Activated CD4-positive, alpha-beta T cell treated with anti-CD3 and anti-CD28 coated beads, Interleukin-2, amount 10 ng/mL, durations not matched to agents 7 days and 5 days (primary cell): ENCODE measurements around the gene RIPOR2. TPM values are rescaled to one million over a fixed set of nuclear protein-coding genes. Genes with fewer than 3 reads are reported as not detected.

Source experiments
- CTCF ChIA-PET: fragments of 350-600 bp; sonication (Branson Sonifier 250); formaldehyde crosslinking; loops from one replicate; lab custom pipeline; 2021; ENCODE audit warnings: antibody characterized with exemption; lab: Charles Lee
- POLR2A ChIA-PET: fragments of 350-600 bp; sonication (Branson Sonifier 250); formaldehyde crosslinking; loops from one replicate; lab custom pipeline; 2021; ENCODE audit warnings: antibody characterized with exemption; lab: Charles Lee
- DNase-seq: peaks from one replicate; pipeline ENCODE4 v3.0.0-alpha.2; 2020
- H3K27ac Mint-ChIP-seq: one replicate; pipeline ENCODE4 v1.8.0; 2021; ENCODE audit warnings: mild to moderate bottlenecking, moderate library complexity, mixed read lengths
- H3K27me3 Mint-ChIP-seq: one replicate; pipeline ENCODE4 v1.8.0; 2021; ENCODE audit warnings: mixed read lengths
- H3K36me3 Mint-ChIP-seq: one replicate; pipeline ENCODE4 v1.8.0; 2021; ENCODE audit warnings: low read depth, mixed read lengths
- H3K4me1 Mint-ChIP-seq: one replicate; pipeline ENCODE4 v1.8.0; 2021; ENCODE audit warnings: mixed read lengths
- H3K4me3 Mint-ChIP-seq: one replicate; pipeline ENCODE4 v1.8.0; 2021; ENCODE audit warnings: mild to moderate bottlenecking, moderate library complexity, mixed read lengths
- H3K9me3 Mint-ChIP-seq: one replicate; pipeline ENCODE4 v1.8.0; 2021; ENCODE audit warnings: mixed read lengths
- total RNA-seq, 2 experiments: library from RNA; stranded (reverse); gene quantifications; one replicate each; pipeline ENCODE4 v1.2.3, GENCODE V29; 2021

Gene RIPOR2
- total RNA-seq, 2 experiments from 2014 or later, result 287 to 303 TPM

- CTCF ChIA-PET, result interaction anchor here (0.6 to 2.0 kb wide), 8 partner anchors 9 to 169 kb away, joined by 3 to 6 read pairs (median 3); no protein-coding TSS in a partner anchor
- DNase-seq, result no peak
- Mint-ChIP-seq H3K4me3 (no peak overlapping the region), H3K4me1 (peaks cover 26% of the 10 kb centered on the region), H3K9me3 (no peaks in the 10 kb centered on the region), H3K27ac (peak overlapping the region; percentile 67), H3K36me3 (peaks cover 87% of the 10 kb centered on the region), H3K27me3 (no peaks in the 10 kb centered on the region)
- POLR2A ChIA-PET, result no interaction called here
Observed at GRCh38 chr6:24849713-24850112, 86.0 kb downstream of the RIPOR2 start.

- ChIA-PET CTCF (interaction anchor here (1.7 kb wide), 1 partner anchor 180 kb away, joined by 5 read pairs; no protein-coding TSS in a partner anchor), POLR2A (no interaction called here)
- Mint-ChIP-seq H3K27me3 (no peaks in the 10 kb centered on the region), H3K4me3 (no peak overlapping the region), H3K36me3 (peaks cover 85% of the 10 kb centered on the region), H3K9me3 (no peaks in the 10 kb centered on the region), H3K4me1 (peaks cover 30% of the 10 kb centered on the region), H3K27ac (no peak overlapping the region)
- DNase-seq, result no peak
Observed at GRCh38 chr6:24848461-24848860, 87.3 kb downstream of the RIPOR2 start.

DNA sequence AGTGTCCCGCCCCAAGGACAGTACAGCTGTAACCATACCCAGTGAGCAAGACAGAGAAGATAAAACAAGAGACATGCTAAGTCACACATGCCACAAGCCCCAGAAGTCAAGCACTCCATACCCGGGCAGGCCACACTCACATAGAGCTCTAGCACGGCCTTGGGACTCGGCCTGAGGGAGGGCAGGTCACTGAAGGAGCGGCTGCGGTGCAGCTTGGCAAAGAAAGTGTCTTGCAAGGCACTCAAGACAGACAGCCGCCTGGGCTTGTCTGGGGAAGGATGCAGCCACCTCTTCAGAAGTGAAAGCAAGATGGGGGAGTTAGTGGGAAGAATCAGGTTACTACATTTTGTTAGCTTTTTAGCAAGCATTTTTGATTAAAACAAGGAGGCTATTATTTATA lies 88.4 kb downstream of the RIPOR2 start:
- H3K4me1 Mint-ChIP-seq, result peaks cover 39% of the 10 kb centered on the region
- H3K27me3 Mint-ChIP-seq, result no peaks in the 10 kb centered on the region
- CTCF ChIA-PET, result interaction anchor here (0.7 to 3.0 kb wide), 5 partner anchors 9 to 181 kb away, joined by 3 to 13 read pairs (median 3); no protein-coding TSS in a partner anchor
- H3K4me3 Mint-ChIP-seq, result no peak overlapping the region
- peaks cover 85% of the 10 kb centered on the region for H3K36me3 Mint-ChIP-seq
- H3K9me3 Mint-ChIP-seq, result no peaks in the 10 kb centered on the region
- no peak for DNase-seq
- peak overlapping the region; percentile 42 for H3K27ac Mint-ChIP-seq
- POLR2A ChIA-PET, result no interaction called here

DNA sequence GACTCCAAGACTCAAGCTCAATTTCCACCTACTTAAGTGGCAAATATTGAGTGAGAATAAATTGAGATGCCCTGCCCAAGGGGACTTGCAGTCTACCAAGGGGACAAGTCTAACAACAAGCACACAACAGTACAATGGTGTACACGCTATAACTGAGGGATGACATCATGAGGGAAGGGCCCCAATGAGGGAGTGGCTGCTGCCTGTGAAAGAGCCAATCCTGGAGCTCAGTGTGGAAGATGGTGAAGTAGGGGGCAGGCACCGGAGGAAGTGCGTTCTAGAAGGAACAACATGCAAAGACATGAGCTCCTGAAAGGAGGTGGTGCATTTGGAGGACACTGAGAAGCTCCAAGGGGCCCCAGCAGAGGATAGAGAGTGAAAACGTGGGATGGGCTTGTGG lies 90.2 kb downstream of the RIPOR2 start:
- DNase-seq, result no peak
- peaks cover 49% of the 10 kb centered on the region for H3K4me1 Mint-ChIP-seq
- H3K27me3 Mint-ChIP-seq, result no peaks in the 10 kb centered on the region
- H3K9me3 Mint-ChIP-seq, result no peaks in the 10 kb centered on the region
- ChIA-PET CTCF (interaction anchor here (0.6 to 3.0 kb wide), 3 partner anchors 10 to 269 kb away, joined by 3 to 13 read pairs (median 3); no protein-coding TSS in a partner anchor), POLR2A (no interaction called here)
- no peak overlapping the region for H3K27ac Mint-ChIP-seq
- H3K4me3 Mint-ChIP-seq, result no peak overlapping the region
- H3K36me3 Mint-ChIP-seq, result peaks cover 91% of the 10 kb centered on the region

GRCh38 chr6:24844903-24845302 lies 90.9 kb downstream of the RIPOR2 start:
- Mint-ChIP-seq H3K9me3 (no peaks in the 10 kb centered on the region), H3K27ac (peak overlapping the region; percentile 55), H3K4me3 (no peak overlapping the region), H3K36me3 (peaks cover 90% of the 10 kb centered on the region), H3K27me3 (no peaks in the 10 kb centered on the region), H3K4me1 (peaks cover 52% of the 10 kb centered on the region)
- DNase-seq, result no peak
- CTCF ChIA-PET, result interaction anchor here (1.1 to 3.0 kb wide), 4 partner anchors 11 to 182 kb away, joined by 3 to 13 read pairs (median 4); no protein-coding TSS in a partner anchor
- POLR2A ChIA-PET, result no interaction called here

DNA sequence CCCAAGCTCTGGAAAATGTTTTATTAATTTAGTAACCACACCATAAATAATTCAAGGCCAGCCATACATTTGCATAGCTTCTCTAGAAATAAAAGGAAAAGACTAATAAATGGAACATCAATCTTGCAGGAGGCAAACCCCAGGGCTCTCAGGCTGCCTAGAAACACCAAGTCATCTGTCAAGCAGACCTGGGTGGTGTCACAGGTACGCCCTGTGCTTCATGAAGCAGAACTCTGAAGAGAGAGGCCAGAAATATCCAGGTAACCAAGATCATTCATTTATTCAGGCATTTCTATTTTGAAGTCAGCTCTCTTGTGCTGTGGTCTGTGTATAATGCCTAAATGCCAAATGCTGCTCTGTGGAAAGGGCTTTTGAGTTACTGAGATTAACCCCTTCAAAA lies 91.7 kb downstream of the RIPOR2 start:
- H3K4me3 Mint-ChIP-seq, result no peak overlapping the region
- peaks cover 56% of the 10 kb centered on the region for H3K4me1 Mint-ChIP-seq
- DNase-seq, result no peak
- ChIA-PET CTCF (interaction anchor here (0.7 to 2.3 kb wide), 5 partner anchors 12 to 295 kb away, joined by 3 to 8 read pairs (median 4); no protein-coding TSS in a partner anchor), POLR2A (no interaction called here)
- H3K27me3 Mint-ChIP-seq, result no peaks in the 10 kb centered on the region
- H3K27ac Mint-ChIP-seq, result peak overlapping the region; percentile 78
- H3K9me3 Mint-ChIP-seq, result no peaks in the 10 kb centered on the region
- H3K36me3 Mint-ChIP-seq, result peaks cover 90% of the 10 kb centered on the region

DNA sequence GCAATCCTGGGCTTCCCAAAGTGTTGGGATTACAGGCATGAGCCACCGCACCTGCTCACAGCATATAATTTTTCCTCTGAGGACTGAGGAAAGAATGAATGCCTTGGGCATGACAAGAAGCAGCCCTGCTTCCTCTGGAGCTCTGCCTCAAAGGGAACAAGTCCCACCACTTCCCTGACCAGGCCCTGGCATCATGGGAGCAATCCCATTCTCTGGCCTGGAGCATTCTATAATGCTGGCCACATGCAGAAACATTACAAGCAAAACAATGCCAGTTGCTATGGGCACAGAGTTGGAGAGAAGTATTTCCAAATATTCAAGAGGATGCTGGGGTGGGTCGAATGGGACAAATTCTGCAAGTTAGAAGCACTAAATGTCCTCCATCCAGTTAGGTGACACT lies 95.6 kb downstream of the RIPOR2 start:
- DNase-seq, result no peak
- Mint-ChIP-seq H3K27ac (peak overlapping the region; percentile 62), H3K27me3 (no peaks in the 10 kb centered on the region), H3K4me3 (no peak overlapping the region), H3K4me1 (peaks cover 62% of the 10 kb centered on the region), H3K36me3 (peaks cover 88% of the 10 kb centered on the region), H3K9me3 (peaks cover 7% of the 10 kb centered on the region)
- POLR2A ChIA-PET, result no interaction called here
- CTCF ChIA-PET, result no interaction called here

GRCh38 chr6:24838994-24839393 lies 96.8 kb downstream of the RIPOR2 start:
- Mint-ChIP-seq H3K36me3 (peaks cover 92% of the 10 kb centered on the region), H3K9me3 (peaks cover 12% of the 10 kb centered on the region), H3K27me3 (no peaks in the 10 kb centered on the region), H3K4me1 (peaks cover 71% of the 10 kb centered on the region), H3K4me3 (no peak overlapping the region), H3K27ac (peak overlapping the region; percentile 79)
- ChIA-PET CTCF (interaction anchor here (1.0 to 3.0 kb wide), 2 partner anchors 17 to 179 kb away, joined by 3 to 8 read pairs; no protein-coding TSS in a partner anchor), POLR2A (no interaction called here)
- no peak for DNase-seq

DNA sequence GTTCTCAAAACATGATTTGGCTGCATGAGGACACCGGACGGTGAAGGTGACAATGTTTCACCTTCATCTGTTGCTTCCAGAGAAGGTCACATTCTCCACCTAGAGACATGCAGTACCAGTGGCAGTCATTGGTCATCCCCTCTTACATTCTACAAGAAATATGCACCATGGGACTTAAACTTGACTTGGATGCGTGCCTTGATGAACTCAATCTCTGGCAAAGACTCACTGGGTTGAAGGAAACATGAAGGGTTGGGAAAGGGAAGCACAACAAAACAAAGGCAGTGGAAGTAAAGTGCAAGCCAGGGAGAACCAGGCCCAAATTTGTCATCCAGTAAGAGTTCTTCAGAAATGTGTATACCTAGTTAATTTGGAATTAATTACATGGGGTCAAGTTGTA lies 97.7 kb downstream of the RIPOR2 start:
- peaks cover 91% of the 10 kb centered on the region for H3K36me3 Mint-ChIP-seq
- CTCF ChIA-PET, result interaction anchor here (3.0 kb wide), 1 partner anchor 18 kb away, joined by 8 read pairs; no protein-coding TSS in a partner anchor
- H3K4me1 Mint-ChIP-seq, result peaks cover 67% of the 10 kb centered on the region
- POLR2A ChIA-PET, result no interaction called here
- H3K27ac Mint-ChIP-seq, result no peak overlapping the region
- H3K4me3 Mint-ChIP-seq, result no peak overlapping the region
- no peaks in the 10 kb centered on the region for H3K27me3 Mint-ChIP-seq
- H3K9me3 Mint-ChIP-seq, result peaks cover 12% of the 10 kb centered on the region
- DNase-seq, result no peak

GRCh38 chr6:24836109-24836508 lies 99.7 kb downstream of the RIPOR2 start:
- H3K27ac Mint-ChIP-seq, result no peak overlapping the region
- H3K4me1 Mint-ChIP-seq, result peaks cover 53% of the 10 kb centered on the region
- DNase-seq, result no peak
- no peak overlapping the region for H3K4me3 Mint-ChIP-seq
- ChIA-PET CTCF (no interaction called here), POLR2A (no interaction called here)
- peaks cover 12% of the 10 kb centered on the region for H3K9me3 Mint-ChIP-seq
- peaks cover 92% of the 10 kb centered on the region for H3K36me3 Mint-ChIP-seq
- H3K27me3 Mint-ChIP-seq, result no peaks in the 10 kb centered on the region

DNA sequence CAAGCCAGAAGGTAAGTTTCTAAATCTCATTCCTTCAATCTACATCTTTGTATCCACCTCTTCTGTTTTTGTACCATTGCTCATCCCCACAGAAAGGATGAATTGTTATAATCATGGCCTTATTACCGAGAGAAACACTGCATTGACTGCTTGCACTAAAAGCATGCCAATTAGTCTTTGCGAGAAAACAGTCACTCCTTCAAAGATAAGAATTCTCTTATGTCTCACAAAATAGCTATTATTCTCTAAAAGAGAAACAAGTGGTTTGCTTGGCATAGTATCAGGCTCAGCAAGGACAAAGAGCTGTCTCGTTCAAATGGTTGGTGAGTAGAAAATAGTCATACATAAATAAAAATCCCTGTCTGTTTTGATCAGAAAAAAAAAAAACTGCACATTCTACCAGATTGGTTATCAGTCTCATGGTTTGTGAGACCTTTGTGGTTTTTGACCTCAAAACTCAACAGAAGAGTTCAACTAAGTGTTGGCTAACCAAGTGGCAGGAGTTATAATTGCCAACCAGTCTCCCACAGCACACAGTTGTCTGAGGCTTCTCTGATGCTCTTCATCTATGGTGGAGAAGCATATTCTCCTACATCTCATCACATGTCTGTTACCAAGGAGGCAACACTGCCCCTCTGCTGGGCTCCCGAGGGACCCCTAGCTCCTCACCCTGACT lies 101.9 kb downstream of the RIPOR2 start:
- H3K27me3 Mint-ChIP-seq, result no peaks in the 10 kb centered on the region
- DNase-seq, result no peak
- H3K36me3 Mint-ChIP-seq, result peaks cover 87% of the 10 kb centered on the region
- POLR2A ChIA-PET, result no interaction called here
- H3K27ac Mint-ChIP-seq, result peak overlapping the region; percentile 65
- CTCF ChIA-PET, result interaction anchor here (0.6 to 1.6 kb wide), 4 partner anchors 46 to 184 kb away, joined by 3 to 4 read pairs (median 3); no protein-coding TSS in a partner anchor
- H3K4me1 Mint-ChIP-seq, result peaks cover 30% of the 10 kb centered on the region
- no peak overlapping the region for H3K4me3 Mint-ChIP-seq
- peaks cover 12% of the 10 kb centered on the region for H3K9me3 Mint-ChIP-seq

DNA sequence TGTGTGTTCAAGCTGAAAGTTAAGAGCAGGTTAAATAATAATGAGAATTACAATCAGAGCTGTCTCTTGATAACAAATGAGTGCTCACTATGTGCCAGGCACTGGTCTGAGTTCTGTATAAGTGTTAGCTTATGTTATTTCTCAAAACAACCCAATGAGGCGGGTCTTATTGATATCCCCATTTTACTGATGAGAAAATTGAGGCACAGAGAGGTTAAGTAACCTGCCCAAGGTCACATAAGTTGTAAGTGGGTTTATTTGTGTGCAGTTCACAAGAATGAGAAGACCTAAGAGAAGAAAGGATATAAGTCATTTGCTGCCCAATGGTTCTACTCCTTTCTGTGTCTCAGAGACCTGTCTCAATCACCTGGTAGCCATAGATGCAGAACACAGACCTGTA lies 103.0 kb downstream of the RIPOR2 start:
- no peaks in the 10 kb centered on the region for H3K27me3 Mint-ChIP-seq
- peak overlapping the region; percentile 60 for H3K27ac Mint-ChIP-seq
- H3K36me3 Mint-ChIP-seq, result peaks cover 85% of the 10 kb centered on the region
- POLR2A ChIA-PET, result no interaction called here
- no peak for DNase-seq
- H3K4me3 Mint-ChIP-seq, result peak overlapping the region; percentile 16
- H3K9me3 Mint-ChIP-seq, result peaks cover 9% of the 10 kb centered on the region
- CTCF ChIA-PET, result no interaction called here
- peaks cover 26% of the 10 kb centered on the region for H3K4me1 Mint-ChIP-seq
